ENCODE measurements around the gene UBE2E2.

DNA sequence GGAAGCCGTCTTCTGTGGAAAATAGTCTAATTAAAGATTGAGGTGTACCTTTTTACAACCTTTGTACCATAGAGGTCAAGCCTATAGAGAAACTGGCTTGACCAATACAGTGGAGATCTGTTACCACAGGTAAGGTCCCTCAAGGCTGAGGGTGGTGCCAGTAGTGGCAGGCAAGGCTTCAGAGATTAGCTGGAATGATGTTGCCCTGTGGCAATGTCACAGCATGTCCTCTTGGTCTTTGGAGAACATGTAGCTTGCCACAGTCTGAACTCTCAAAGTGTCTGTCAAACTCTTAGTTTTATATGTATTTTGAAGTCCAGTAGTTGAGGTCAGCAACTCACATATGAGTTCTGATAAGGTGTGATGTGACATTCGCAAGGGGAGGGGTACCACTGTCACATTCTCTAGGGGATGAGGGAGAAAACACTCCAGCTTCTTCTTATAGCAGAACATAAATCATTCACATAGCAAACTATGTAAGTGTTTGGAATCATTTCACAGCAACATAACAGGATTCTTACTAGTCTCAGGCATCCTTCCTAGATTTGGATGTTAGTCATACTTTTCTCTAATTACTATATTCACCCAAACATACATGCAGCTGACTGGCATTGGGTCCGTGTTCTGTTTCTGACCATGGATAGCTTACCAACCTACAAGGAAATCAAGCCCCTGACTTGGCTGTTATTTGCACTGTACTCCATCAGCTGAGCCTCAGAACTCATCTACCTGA lies 173.6 kb downstream of the UBE2E2 start:
- TF ChIP-seq, protein P1, sequence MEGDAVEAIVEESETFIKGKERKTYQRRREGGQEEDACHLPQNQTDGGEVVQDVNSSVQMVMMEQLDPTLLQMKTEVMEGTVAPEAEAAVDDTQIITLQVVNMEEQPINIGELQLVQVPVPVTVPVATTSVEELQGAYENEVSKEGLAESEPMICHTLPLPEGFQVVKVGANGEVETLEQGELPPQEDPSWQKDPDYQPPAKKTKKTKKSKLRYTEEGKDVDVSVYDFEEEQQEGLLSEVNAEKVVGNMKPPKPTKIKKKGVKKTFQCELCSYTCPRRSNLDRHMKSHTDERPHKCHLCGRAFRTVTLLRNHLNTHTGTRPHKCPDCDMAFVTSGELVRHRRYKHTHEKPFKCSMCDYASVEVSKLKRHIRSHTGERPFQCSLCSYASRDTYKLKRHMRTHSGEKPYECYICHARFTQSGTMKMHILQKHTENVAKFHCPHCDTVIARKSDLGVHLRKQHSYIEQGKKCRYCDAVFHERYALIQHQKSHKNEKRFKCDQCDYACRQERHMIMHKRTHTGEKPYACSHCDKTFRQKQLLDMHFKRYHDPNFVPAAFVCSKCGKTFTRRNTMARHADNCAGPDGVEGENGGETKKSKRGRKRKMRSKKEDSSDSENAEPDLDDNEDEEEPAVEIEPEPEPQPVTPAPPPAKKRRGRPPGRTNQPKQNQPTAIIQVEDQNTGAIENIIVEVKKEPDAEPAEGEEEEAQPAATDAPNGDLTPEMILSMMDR (conservative IDR thresholded peaks at IDR 0.05; ENCODE audit: low read length) = no peak
- TF ChIP-seq EZH2phosphoT487 (IDR thresholded peaks at IDR 0.05; ENCODE audit: borderline replicate concordance, low read depth, low read length) = no peak

Measured in OCI-LY7 (cell line).